ENCODE data around the gene TSC22D3.

The TSC22D3 gene

GRCh38 chrX:107709266-107709806 is 66.3 kb downstream of the TSC22D3 start:
- no peak overlapping the region for H3K4me3 ChIP-seq (ENCODE audit: low read depth, low read length)
- TF ChIP-seq CTCF (IDR thresholded peaks at IDR 0.05; ENCODE audit: low read depth, low read length, missing control alignments), result no peak
- in situ Hi-C loops (cut with HindIII; ENCODE audit: low sequenced_read_pairs), result no loop called here
- DNase-seq (ENCODE audit: low read depth), result no peak

- DNase-seq (ENCODE audit: low read depth), result no peak
- no peak for TF ChIP-seq CTCF (IDR thresholded peaks at IDR 0.05; ENCODE audit: low read depth, low read length, missing control alignments)
- in situ Hi-C loops (cut with HindIII; ENCODE audit: low sequenced_read_pairs), result no loop called here
- no peak overlapping the region for H3K4me3 ChIP-seq (ENCODE audit: low read depth, low read length)
Measured at GRCh38 chrX:107708762-107709161, 66.8 kb downstream of the TSC22D3 start.

- DNase-seq (ENCODE audit: low read depth), result no peak
- H3K4me3 ChIP-seq (ENCODE audit: low read depth, low read length), result no peak overlapping the region
- no peak for TF ChIP-seq CTCF (IDR thresholded peaks at IDR 0.05; ENCODE audit: low read depth, low read length, missing control alignments)
- in situ Hi-C loops (cut with HindIII; ENCODE audit: low sequenced_read_pairs), result no loop called here
Measured at GRCh38 chrX:107707866-107708265, 67.7 kb downstream of the TSC22D3 start.

- TF ChIP-seq CTCF (IDR thresholded peaks at IDR 0.05; ENCODE audit: low read depth, low read length, missing control alignments), result no peak
- in situ Hi-C loops (cut with HindIII; ENCODE audit: low sequenced_read_pairs), result no loop called here
- no peak for DNase-seq (ENCODE audit: low read depth)
- no peak overlapping the region for H3K4me3 ChIP-seq (ENCODE audit: low read depth, low read length)
Measured at GRCh38 chrX:107706309-107706708, 69.3 kb downstream of the TSC22D3 start.

- H3K4me3 ChIP-seq (ENCODE audit: low read depth, low read length), result no peak overlapping the region
- in situ Hi-C loops (cut with HindIII; ENCODE audit: low sequenced_read_pairs), result no loop called here
- no peak for DNase-seq (ENCODE audit: low read depth)
- TF ChIP-seq CTCF (IDR thresholded peaks at IDR 0.05; ENCODE audit: low read depth, low read length, missing control alignments), result no peak
Measured at GRCh38 chrX:107704587-107704986, 71.0 kb downstream of the TSC22D3 start.

GRCh38 chrX:107704181-107704580 is 71.4 kb downstream of the TSC22D3 start:
- DNase-seq (ENCODE audit: low read depth), result no peak
- TF ChIP-seq CTCF (IDR thresholded peaks at IDR 0.05; ENCODE audit: low read depth, low read length, missing control alignments), result no peak
- in situ Hi-C loops (cut with HindIII; ENCODE audit: low sequenced_read_pairs), result no loop called here
- no peak overlapping the region for H3K4me3 ChIP-seq (ENCODE audit: low read depth, low read length)

Measured in astrocyte of the cerebellum (primary cell).